ENCODE measurements around the gene TMEM164.

Gene TMEM164

DNA sequence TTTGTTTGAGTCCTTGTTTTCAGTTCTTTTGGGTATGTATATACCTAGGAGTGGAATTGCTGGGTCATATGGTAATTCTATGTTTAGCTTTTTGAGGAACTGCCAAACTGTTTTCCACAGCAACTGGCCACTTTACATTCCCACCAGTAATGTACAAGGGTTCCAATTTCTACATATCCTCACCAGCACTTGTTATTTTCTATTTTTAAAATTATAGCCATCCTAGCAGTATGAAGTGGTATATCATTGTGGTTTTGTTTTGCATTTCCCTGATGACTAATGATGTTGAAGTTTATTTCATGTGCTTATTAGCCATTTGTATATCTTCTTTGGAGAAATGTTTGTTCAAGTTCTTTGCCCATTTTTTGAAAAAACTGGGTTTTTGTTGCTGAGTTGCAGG lies 39.6 kb downstream of the TMEM164 start:
- DNase-seq = no peak

DNA sequence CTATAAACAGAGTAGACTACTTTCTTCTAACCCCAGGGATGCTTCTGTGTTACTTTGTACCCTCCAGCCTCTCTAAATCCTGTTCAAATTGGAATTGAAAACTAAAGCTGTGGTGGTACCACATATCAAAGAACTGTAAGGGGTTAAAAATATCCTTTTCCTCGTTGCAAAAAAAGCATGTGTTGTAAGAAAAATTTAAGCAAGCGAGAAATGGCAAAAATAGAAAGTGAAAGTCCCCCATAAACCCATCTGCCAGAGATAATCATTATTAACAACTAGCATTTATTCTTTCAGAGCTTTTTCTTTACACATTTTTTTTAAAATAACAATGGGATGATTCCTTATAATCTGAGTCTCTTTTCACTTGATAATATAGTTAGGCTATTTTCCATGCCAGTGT lies 40.6 kb downstream of the TMEM164 start:
- DNase-seq = no peak

DNA sequence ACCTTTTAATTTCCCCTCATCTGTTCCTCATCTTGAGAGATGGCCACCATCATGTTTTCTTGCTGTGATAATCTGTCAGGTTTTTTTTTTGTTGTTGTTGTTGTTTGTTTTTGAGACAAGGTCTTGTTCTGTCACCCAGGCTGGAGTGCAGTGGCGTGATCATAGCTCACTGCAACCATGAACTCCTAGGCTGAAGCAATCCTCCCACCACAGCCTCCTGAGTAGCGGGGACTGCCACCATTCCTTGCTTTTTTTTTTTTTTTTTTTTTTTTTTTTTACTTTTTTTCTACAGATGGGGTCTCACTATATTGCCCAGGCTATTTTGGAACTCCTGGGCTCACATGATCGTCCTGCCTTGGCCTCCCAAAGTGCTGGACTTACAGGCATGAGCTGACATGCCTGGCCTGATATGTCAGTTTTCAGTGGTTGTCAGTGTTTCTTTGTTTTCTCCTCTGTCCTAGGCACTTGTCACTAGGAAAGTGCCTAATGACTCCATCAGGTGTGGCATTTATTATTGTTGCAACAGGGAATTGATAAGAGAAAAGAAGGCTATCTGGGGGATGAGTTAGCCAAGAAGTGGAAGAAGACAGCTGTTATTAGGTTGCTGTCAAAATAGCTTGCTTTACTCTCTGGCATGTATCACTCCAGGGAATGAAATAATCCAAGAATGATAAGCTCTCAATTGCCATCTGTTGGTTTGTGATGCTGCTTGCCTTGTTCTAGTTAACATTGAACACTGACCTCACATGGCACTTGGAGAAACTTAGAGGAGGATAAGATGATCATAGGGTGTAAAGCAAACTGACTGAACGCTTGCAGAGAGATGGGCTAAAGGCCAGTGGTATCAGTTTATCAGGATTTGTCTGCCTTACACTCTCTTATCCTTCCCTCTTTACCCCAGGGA lies 41.7 kb downstream of the TMEM164 start:
- DNase-seq = no peak

DNA sequence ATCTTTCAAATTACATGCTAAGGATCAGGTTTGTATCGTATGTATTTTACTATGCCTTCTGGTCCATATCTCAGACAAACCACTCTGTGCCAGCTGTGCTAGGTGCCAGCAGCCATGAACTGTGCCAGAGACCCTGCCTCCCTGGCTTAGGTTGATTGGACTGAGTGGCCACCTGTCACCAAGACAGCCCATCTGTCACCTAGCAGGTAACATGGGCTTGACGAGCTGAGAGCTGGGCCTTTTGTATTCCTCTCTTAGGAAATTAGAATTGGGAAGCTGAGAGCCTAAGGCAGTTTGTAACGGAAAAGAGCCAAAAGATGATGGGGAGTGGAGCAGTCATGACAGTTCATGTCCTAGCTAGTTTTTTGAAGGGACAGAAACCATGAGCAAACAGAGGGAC lies 42.5 kb downstream of the TMEM164 start:
- DNase-seq = no peak

DNA sequence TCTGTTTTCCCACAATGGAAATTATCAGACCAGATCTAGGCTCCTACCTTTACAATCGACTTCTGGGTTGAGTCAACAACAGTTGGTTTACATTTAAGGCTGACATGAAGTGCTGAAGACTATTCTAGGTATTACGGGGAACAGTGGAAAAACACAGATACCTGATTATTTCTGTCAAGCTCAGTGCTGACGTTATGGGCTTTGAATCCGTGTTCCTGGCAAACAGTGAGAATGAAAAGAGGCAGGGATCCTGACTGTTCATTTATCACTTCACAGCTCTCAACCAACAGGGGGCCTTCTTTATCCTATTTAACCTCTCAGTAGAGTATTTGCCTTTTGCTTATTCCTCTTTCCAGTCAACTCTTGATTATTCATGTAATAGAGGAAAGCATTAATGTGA lies 43.1 kb downstream of the TMEM164 start:
- DNase-seq = no peak

DNA sequence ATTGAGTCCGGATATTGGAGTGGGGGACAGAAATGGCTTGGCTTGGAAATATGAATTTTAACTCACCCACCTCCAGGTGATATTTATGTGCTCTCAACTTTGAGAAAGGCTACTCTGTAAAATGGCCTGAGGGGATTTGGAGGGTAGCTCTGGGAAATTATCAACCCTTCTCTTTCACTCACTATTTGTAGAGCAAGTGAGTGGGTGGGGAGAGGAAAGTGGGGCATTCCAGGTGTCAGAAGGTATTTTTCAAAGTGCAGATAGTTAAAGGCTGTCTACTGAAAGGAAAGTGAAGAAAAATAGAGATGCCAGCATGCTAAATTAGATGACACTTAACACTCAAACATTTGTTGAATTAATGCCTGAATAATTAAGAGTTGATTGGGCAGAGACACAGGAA lies 44.1 kb downstream of the TMEM164 start:
- DNase-seq = no peak

DNA sequence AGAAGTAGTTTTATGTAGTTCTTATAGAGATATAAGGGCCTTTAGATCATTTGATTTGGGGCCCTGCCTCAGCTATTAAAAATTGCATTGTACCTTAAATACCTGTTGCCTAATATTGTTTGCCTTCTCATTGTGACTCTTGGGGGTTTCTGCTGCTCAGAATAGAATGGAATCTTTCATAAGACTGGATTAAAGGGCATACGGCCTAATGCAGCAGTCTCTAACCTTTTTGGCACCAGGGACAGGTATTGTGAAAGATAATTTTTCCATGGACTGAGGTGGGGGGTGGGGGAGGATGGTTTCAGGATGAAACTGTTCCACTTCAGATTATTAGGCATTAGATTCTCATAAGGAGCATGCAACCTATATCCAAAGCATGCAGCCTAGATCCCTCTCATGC lies 46.2 kb downstream of the TMEM164 start:
- DNase-seq = no peak

DNA sequence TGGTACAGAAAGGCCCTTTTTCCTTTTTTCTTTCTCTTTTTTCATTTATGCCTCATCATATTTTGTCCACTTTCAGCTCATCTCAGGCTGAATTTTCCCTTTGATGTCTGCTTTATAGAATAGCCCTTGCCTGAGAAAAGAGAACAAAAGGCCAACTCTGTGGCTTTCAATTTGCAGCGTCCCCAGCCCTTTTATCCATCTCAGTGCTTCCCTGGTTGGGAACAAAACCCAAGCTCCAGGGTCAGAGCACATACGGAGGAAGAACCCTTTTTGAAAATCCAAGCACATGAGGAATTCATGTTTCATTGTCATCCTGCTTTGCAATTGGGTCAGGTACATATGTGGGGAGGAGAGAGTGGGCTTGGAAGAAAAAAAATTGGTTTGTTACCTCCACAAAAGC lies 47.5 kb downstream of the TMEM164 start:
- DNase-seq = no peak

DNA sequence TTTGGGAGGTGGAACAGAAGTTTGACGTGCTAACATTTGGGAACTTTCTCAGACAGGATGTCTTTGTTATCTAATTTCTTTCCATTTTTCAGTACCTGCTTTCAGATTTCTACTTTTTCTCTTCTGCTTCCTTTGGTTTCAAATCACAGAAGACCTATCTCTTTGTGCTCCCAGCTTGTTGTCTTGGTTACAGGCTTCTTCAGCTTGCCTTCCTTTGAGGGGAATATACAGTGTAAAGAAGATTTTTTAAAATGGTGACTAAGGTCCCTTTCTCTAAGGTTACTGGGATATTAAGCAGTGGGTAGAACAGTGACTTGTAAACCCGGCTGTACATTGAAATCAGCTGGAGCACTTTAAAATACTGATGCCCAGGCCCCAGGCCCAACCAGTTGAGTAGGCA lies 48.0 kb downstream of the TMEM164 start:
- DNase-seq = no peak

DNA sequence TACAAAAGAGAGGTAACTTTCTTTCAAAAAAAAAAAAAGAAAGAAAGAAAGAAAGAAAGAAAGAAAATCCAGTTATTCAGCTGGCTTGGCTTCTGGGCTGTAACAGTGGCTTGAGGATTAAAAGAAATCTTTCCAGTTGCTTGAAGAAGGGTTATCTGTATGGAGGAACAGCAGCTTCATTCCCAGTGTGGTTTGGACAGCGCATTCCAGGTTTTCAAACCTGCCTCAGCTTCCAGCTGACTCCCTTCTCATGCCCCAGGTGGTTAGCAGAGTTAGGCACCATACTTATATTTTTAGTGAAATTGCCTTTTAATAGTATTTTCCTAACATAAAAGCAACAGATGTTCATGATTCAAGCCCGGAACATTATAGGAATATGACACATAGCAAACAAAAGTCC lies 48.6 kb downstream of the TMEM164 start:
- DNase-seq = no peak

DNA sequence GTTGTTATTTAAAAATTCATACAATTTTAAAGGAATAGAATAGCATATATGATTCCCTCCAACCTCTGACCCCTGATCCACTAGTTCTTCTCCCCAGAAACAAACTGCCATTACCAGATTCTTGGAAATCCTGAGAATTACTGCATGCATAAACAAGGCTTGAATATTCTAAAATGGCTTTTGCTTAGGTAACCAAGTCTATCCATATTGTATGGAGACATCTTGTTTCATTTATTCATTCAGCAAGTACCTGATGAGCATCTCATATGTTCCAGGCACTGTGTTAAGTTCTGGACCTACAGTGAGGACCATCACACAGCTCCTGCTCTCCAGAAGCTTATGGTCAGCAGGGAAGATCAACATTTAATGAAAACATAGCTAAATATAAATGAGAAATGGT lies 49.4 kb downstream of the TMEM164 start:
- DNase-seq = no peak

DNA sequence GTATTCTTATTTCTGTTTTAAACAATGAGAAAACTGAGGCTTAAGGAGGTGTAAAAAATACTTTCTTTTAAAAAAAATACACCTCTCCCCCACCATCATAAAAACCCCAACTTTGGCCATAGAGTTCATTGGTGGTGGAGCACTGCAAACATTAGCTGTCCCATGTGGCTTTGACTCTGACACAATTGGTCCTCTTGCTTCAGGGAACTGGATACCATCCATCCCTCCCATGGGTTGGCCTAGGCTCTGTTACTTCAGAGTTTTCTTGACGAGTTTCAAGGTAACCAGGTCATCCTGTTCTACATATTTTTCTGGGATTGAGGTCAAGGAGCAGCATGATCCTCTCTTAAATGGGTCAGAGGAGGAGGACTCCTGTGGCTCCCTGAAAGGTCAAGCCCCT lies 50.5 kb downstream of the TMEM164 start:
- DNase-seq = no peak

DNA sequence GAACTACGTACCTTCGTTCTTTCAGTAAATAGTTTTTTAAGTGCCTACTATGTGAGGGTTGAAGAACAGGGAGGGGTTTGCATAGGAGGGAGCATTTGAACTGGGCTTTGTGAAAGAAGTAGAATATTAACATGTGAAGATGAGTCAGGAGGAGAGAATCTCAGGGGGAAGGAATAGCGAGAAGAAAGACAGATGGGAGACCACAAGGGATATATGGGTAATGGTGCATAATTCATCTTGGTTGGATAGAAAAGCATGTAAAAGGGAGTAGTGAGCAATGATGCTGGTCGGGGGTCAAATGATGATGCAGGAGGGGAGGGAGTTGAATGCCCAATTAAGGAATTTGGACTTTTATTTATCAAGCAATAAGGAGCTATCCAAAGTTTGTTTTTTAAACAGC lies 52.7 kb downstream of the TMEM164 start:
- no peak for DNase-seq

DNA sequence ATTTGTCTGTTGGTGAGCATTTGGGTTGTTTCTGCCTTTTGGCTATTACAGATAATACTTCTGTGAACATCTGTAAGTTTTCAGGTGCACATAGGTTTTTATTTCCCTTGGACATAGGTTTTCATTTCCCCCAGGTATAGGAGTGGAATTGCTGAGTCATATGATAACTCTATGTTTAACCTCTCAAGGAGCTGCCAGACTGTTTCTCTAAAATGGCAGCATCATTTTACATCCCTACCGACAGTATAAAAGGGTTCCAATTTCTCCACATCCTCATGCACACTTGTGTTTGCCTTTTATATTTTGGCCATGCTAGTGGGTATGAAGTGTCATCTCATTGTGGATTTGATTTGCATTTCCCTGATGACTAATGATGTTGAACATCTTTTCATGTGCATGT lies 53.5 kb downstream of the TMEM164 start:
- peak; percentile 66 for DNase-seq

DNA sequence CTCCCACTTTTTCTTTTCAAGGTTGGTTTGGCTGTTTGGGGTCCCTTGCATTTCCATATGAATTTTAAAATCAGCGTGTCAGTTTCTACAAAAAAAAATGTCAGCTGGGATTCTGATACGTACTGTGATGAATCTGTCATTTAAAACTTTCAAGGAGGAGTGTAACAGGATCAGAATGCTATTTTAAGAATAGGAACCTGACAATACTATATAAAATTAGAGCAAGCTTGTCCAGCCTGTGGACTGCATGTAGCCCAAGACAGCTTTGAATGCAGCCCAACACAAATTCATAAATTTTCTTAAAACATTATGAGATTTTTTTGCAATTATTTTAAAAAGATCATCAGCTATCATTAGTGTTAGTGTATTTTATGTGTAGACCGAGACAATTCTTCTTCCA lies 56.5 kb downstream of the TMEM164 start:
- DNase-seq = no peak

DNA sequence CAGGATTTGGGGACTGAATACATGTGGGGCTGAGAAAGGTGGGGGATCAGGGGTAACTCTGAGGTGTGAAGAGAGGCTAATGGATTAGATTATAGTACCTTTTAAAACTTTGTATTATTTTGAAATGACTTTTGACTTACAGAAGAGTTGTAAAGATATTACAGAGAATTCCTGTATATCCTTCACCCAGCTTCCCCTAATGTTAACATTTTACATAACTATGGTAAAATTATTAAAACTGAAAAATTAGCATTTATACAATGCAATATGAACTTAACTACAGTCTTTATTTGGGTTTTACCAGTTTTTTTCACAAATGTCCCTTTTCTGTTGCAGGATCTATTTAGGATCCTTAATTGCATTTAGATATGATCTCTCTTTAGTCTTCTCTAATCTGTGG lies 57.4 kb downstream of the TMEM164 start:
- no peak for DNase-seq

DNA sequence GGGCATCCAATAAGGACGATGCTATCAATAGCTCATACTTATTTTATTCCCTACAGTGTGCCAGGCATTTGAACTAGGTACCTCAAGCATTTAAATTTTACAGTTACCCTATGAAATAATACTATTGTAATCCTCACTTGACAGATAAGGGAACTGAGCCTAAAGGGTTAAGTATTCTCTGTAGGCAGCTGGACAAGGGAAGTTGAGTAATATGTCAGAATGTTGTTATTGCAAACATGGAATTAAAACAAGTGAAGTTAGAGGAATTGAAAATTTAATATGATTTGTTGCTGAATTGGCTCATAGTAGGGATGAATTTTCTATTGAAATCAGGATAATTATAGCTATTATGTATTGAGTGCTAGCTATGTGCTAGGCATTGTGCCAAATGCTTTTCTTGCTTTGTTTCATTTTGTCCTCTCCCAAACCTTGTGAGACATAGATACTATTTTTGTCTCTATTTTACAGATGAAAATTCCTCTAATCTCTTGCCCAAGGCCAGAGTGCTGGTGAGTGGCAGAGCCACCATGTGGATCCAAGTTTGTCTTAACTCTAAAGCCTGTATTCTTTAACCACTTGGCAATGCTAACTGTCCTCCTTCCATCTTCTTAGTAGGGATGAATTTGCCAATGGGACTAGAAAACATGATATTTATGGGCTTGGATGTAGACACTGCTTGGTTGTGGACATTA lies 58.1 kb downstream of the TMEM164 start:
- DNase-seq = no peak

DNA sequence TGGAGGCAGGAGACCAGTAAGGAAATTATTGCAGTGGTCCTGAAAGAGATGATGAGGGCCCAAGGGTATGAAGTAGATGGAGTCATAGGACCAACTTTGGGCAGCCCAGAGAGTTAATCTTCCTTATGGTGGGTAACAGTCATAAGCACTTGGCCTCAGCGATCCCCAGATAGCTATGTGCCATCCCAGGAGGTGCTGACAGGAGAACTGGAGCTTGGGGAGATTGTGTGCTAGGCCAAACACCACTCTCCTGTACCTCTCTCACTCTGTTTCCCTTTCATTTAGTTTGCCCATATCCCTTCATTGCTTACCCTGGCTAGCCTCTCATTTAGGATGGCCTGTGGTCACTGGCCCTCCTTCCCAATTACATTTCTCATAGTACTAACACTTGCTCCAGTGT lies 60.0 kb downstream of the TMEM164 start:
- no peak for DNase-seq

DNA sequence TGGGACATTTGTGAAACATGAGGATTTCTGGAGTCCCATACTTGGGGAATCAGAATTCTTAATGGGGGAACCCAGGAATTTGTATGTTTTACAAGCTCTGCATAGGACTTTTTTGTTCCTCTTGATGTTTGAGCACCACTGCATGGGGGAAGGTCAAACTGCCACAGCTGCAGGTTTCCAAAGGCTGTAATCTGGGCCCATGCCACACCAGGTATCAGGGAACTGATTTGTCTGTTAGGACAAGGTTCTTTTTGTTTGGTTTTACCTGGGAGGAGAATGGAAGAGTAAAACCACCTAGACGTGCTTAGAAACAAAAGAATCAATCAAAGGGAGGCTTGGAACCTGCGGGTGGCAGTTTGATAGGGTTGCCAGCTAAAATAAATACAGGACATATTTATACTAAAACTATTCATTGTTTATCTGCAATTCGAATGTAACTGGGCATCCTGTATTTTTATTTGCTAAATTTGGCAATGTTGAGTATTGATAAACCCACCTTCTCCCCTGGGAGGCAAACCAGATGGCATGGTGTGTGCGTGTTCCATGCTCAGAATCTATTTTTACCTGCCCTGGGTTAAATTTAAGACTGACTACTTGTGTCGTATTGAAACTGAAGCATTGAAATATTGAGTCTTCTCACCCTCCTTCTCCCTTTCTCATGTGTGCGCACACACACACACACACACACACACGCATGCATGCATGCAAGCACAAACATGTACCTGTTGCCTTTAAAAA lies 63.7 kb downstream of the TMEM164 start:
- DNase-seq = no peak

DNA sequence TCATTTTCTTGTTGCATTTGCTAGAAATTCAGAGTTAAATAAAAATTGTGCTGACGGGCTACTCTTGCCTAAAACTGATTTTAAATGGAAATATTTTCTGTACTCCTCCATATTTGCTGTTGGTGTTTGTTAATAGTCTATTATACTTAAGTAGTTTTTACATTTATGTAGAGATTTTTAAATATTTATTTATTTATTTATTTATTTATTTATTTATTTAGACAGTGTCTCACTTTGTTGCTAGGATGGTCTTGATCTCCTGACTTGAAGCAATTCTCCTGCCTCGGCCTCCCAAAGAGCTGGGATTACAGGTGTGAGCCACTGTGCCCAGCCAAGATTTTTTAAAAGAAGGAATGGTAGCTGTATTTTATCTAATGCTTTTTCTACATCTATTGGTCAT lies 68.1 kb downstream of the TMEM164 start:
- DNase-seq = no peak

DNA sequence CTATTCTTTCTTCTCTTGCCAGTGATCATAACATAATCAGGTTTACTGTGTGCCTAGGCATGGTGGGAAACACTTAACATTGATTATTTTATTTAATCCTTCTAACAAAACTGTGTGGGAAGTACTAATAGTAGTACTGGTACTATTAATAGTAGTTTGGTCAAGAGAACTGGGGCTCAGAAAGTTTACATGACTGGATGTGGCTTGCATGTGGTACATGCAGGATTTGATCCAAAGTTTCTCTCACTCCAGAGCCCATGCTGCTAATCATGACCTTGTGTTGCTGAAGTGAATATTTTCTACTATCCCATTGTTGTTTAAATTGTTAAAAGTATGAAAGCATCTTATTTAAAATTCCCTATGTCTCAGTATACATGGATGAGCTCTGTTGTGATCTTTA lies 78.4 kb downstream of the TMEM164 start:
- DNase-seq = no peak

DNA sequence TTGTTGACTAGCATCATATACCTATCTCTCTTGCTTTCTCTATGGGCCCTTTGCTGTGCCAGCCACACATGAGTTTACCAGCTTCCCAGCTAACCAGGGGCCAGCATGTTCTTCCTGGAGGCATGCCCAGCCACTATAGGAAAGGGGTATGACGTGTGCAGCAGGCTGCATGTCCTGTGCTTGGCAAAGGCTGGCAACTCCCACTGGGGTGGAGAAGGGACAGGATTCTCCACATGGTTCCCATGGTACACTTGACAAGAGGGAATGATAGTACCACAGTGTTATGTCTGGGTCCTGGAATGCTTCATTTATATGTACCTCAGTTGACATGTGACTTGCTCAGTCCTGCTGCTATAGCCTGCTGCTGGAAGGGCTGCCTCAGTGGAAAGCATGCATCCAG lies 78.8 kb downstream of the TMEM164 start:
- DNase-seq = no peak

DNA sequence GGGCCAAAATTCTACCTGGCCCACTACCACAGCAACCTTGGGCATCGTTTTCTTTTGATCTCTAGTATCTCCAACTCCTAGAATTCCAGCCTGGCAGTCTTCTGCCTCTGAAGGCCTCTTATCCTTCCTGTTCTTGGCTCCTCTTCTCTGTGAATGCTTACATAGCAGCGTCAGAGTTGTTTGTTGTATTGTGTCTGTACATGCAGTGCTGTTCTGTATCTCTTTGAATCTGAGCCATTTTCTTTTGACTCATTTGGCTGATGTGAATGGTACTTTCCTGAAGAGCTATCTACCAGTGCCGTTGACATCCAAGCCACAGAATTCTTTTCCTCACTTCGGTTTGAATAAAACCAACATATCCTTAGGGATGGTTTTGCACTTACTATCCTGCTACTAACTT lies 79.2 kb downstream of the TMEM164 start:
- DNase-seq = peak; percentile 63

Data from NCI-H2029 treated with DMSO at 0.1 percent for 48 hours (cell line).